Neutrophil (primary cell): ENCODE measurements around the gene CELF2.
"Not testable (repeated sequence)": the region's sequence is repeated elsewhere in the genome, so short reads cannot be mapped to it uniquely, and the experiment has no call there.

Experiments
- H3K27ac ChIP-seq: fragments of 200-600 bp; sonication (generic); 2 replicates; pipeline ENCODE4 v1.5.1; 2016; ENCODE audit warnings: mild to moderate bottlenecking, moderate library complexity
- H3K27me3 ChIP-seq: fragments of 200-600 bp; sonication (generic); 2 replicates; pipeline ENCODE4 v1.6.0; 2016; ENCODE audit warnings: mild to moderate bottlenecking
- H3K36me3 ChIP-seq: fragments of 200-600 bp; sonication (generic); 2 replicates; pipeline ENCODE4 v1.5.1; 2017
- H3K4me1 ChIP-seq, 2 experiments: fragments of 200-600 bp in 1 of 2; sonication (generic) in 1 of 2; 1 replicate in 1 of 2; 2 replicates in 1 of 2; pipeline versions ENCODE4 v1.5.1 to v1.6.1; 2013 to 2016; ENCODE audit warnings: low read depth in 1 of 2, low read length in 1 of 2, mild to moderate bottlenecking in 1 of 2, moderate library complexity in 1 of 2; ENCODE audit not compliant: control insufficient read depth in 1 of 2, insufficient read depth in 1 of 2
- H3K4me3 ChIP-seq, 2 experiments: fragments of 200-600 bp in 1 of 2; sonication (generic) in 1 of 2; 1 replicate in 1 of 2; 2 replicates in 1 of 2; pipeline ENCODE4 v1.5.1; 2013 to 2016; ENCODE audit warnings: low read depth in 1 of 2, low read length in 1 of 2, mild to moderate bottlenecking in 1 of 2, moderate library complexity in 1 of 2
- H3K9me3 ChIP-seq: fragments of 200-600 bp; sonication (generic); 2 replicates; pipeline ENCODE4 v1.5.1; 2016
- CTCF ChIP-seq: fragments of 200-600 bp; sonication (generic); IDR thresholded peaks from 2 replicates; pipeline ENCODE4 v1.5.1; 2016; ENCODE audit warnings: antibody characterized with exemption

CELF2 gene

DNA sequence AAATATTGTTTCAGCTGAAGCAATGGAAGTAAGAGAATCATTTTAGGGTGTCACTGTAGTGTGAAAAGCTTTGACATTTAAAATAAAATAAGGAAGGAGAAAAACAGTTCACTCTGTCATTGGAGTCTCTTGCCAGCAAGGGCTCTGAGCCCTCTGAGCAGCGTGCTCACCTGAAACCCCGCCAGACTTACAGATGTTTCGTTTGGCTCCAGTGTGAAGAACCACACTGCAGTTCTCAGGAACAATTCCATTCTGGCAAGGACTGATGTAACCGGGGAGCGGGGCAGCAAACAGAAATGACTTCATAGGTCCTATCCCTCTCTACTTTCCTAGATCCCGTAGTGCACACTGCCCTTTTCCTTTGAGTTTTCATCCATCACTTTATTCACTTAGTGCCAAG is 164.3 kb downstream of the CELF2 start:
- no peaks in the 10 kb centered on the region for H3K9me3 ChIP-seq
- H3K36me3 ChIP-seq = peaks cover 64% of the 10 kb centered on the region
- H3K27me3 ChIP-seq = no peaks in the 10 kb centered on the region
- peak overlapping the region; percentile 96 for H3K27ac ChIP-seq
- peaks cover 86 to 100% of the 10 kb centered on the region in 2 experiments for H3K4me1 ChIP-seq
- H3K4me3 ChIP-seq = no peak overlapping the region
- no peak for TF ChIP-seq CTCF

GRCh38 chr10:11183015-11183414 is 165.3 kb downstream of the CELF2 start:
- peaks cover 57% of the 10 kb centered on the region for H3K36me3 ChIP-seq

GRCh38 chr10:11184093-11184492 is 166.4 kb downstream of the CELF2 start:
- Histone ChIP-seq H3K4me1 (peaks cover 66 to 87% of the 10 kb centered on the region in 2 experiments), H3K27ac (peak overlapping the region; percentile 96), H3K36me3 (peaks cover 53% of the 10 kb centered on the region)

More at GRCh38 chr10:11183015-11183414, 165.3 kb downstream of the CELF2 start:
- H3K4me1 ChIP-seq = peaks cover 77 to 94% of the 10 kb centered on the region in 2 experiments
- H3K9me3 ChIP-seq = no peaks in the 10 kb centered on the region
- peak overlapping the region; percentile 96 for H3K27ac ChIP-seq
- TF ChIP-seq CTCF = no peak
- no peaks in the 10 kb centered on the region for H3K27me3 ChIP-seq
- H3K4me3 ChIP-seq = no peak overlapping the region

GRCh38 chr10:11185128-11185665 is 167.5 kb downstream of the CELF2 start:
- peaks cover 56% of the 10 kb centered on the region for H3K36me3 ChIP-seq
- not testable (repeated sequence) for H3K4me3 ChIP-seq, H3K9me3 ChIP-seq, H3K27me3 ChIP-seq
- H3K27ac ChIP-seq = peak overlapping the region; percentile 96
- H3K4me1 ChIP-seq = peaks cover 60 to 87% of the 10 kb centered on the region in 2 experiments

More at GRCh38 chr10:11184093-11184492, 166.4 kb downstream of the CELF2 start:
- Histone ChIP-seq H3K4me3 (no peak overlapping the region), H3K9me3 (no peaks in the 10 kb centered on the region), H3K27me3 (no peaks in the 10 kb centered on the region)
- TF ChIP-seq CTCF = no peak

DNA sequence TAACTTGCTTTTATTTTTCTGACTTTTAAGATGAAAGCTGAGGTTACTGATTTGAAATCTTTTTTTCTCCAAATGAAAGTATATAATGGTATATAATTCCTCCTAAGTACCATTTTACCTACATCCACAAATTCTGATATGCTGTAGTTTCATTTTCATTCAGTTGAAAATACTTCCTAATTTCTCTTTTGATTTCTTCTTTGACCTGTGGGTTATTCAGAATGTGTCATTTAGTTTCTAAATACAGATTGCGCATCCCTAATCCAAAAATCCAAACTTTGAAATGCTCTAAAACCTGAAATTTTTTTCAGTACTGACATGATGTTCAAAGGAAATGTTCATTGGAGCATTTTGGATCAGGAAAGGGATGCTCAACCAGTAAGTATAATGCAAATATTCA is 168.7 kb downstream of the CELF2 start:
- no peaks in the 10 kb centered on the region for H3K27me3 ChIP-seq
- no peak overlapping the region for H3K4me3 ChIP-seq
- H3K9me3 ChIP-seq = no peaks in the 10 kb centered on the region
- H3K4me1 ChIP-seq = peaks cover 57 to 84% of the 10 kb centered on the region in 2 experiments
- TF ChIP-seq CTCF = no peak
- peaks cover 51% of the 10 kb centered on the region for H3K36me3 ChIP-seq
- H3K27ac ChIP-seq = peak overlapping the region; percentile 44

DNA sequence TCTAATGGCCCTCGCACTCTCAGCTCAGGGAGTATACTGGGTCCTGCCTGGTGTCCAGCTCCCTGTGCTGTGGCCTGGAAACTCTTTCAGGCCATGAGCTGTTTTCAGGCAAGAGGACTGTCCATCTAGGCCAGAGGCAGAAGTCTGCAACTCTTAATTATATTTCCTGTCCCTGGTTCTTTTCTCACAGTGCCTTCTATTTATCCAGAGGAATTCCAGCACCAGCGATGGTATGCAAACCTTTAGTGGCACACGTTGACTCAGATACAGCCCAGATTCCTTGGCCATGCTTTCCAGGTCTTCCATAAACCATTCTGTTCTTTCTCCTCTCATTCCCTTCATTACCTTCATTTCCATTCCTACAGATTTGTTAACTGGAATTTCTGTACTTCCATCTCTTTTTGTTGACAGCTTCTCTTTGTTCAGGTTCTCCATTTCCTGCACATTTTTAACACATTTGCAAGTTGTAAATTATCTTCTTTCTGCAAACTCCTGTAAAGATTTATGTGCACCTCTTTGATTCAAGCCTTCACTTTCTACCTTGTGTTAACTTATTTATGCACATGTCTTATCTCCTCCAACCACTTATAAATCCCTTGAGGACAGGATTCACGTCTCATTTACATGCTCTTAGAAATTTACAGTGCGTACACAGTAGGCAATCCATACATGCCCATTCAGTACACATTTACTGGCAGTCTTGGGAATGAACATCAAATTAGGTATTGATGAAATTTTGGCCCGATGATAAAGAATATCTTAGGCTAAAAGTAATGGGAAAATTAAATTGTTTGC is 172.1 kb downstream of the CELF2 start:
- Histone ChIP-seq H3K4me3 (no peak overlapping the region), H3K36me3 (peaks cover 63% of the 10 kb centered on the region), H3K27me3 (no peaks in the 10 kb centered on the region), H3K9me3 (no peaks in the 10 kb centered on the region), H3K27ac (peak overlapping the region; percentile 25), H3K4me1 (peaks cover 39 to 78% of the 10 kb centered on the region in 2 experiments)
- no peak for TF ChIP-seq CTCF
